ENCODE data around the gene CD34.
A peak's percentile ranks its signal among the peaks of the same experiment; 100 is the strongest.

CD34 gene

GRCh38 chr1:207852576-207853371 lies 58.2 kb downstream of the CD34 start:
- no peak for DNase-seq (ENCODE audit: low read depth)

DNA sequence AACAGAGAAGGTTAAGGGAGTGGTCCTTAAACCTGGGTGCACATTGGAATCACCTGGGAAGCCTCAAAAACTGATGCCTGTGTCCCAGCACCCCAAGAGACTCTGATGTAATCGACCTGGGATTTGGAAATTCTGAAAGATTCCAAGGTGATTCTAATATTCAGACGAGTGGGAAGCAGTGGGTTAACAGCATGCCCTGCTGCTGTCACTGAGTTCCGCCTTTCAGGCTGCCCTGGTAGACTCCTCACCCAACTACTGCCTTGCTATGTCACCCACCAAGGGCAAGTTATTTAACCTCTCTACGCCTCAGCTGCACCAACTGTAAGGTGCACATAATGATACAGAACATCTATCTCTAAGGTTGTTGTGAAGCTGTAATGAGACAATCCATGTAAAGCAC lies 59.2 kb downstream of the CD34 start:
- no peak for DNase-seq (ENCODE audit: low read depth)

DNA sequence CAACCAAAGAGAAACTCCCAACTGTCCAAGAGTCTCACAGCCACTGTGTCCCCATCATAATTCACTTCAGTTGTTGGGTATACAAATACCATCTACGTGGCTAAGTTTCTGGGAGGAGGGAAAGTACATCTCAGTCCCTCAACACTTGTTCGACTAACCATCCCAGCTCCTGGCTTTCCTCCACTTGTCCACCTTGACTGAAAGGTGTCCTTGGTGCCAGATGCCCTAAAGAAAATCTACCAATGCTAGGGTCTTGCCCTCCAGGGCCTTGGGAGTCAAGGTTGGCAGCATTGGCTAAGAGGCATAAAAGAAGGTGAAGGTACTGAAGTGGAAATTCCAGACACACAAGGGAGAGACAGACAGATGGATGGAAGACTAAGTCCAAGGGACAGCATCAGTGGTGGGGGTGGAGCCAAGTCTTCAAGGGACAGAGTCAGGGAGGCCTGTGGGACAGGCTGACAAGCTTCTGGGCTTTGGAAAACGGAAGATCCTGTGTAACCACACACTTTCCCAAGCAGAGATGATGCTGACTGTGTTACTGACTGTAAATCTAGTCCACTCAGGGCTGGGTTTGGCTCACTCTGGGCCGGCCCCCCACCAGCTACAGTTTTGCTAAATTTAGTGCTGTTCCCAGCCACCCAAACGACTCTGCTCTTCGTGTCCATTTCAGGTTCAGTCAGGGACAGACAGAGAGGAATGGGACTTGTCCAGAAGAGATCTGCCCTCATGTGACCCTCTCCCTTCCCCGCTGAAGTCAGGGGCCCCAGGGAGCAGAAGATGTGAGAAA lies 60.1 kb downstream of the CD34 start:
- DNase-seq (ENCODE audit: low read depth): no peak

GRCh38 chr1:207849646-207850045 lies 61.3 kb downstream of the CD34 start:
- no peak for DNase-seq (ENCODE audit: low read depth)

- DNase-seq (ENCODE audit: low read depth): no peak
Observed at GRCh38 chr1:207849016-207849415, 61.9 kb downstream of the CD34 start.

DNA sequence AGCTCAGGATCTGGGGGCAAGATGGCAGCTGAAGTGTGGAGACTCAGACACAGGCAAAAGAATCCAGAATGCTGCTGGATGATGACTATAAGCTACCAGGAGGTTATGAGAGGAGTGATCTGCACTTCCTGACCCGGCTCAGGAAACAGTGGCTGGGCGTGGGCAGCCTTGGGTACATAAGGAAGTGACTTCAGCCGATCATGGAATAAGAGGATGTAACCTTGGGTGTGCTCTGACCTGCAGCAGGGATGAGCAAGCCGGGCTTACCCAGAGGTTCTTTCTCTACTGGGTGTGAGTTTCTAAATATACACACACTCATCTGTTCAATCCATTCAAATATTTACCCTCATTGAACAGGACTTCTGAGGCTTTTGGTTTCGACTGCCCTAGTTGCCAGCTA lies 62.7 kb downstream of the CD34 start:
- peak; percentile 94 for DNase-seq (ENCODE audit: low read depth)

GRCh38 chr1:207847116-207847515 lies 63.8 kb downstream of the CD34 start:
- peak; percentile 78 for DNase-seq (ENCODE audit: low read depth)

DNA sequence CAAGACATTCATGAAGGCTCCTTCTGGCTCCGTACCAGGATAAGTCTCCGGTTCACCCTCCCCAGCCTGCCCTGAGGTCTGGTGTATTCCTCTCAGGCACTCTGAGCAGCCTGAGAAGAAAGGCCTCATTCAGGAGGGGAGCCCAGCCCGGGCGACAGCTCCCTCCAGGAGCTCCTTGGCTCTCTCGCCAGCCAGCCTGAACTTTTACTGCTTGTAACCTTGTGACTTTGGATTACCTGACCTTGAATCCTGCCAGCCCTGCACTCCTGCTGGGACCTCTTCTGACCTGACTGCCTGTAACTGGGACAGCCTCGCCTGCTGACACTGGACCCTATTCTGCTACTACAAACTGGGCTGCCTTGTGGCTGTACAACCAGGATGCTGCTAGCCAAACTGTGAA lies 65.8 kb downstream of the CD34 start:
- no peak for DNase-seq (ENCODE audit: low read depth)

DNA sequence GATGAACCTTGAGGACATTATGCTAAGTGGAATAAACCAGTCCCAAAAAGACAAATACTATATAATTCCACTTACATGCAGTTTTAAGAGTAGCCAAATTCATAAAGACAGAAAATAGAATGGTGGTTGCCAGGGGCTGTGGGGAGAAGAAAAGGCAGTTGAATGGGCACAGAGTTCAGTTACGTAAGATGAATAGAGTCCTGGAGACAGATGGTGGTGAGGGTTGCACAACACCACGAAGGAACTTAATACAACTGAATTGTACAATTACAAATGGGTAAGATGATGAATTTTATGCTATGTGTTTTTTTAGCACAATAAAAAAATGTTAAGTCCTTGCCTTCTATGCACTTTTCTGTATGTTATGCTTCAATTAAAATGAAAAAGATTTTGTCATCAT lies 66.6 kb downstream of the CD34 start:
- no peak for DNase-seq (ENCODE audit: low read depth)

GRCh38 chr1:207842506-207842905 lies 68.4 kb downstream of the CD34 start:
- DNase-seq (ENCODE audit: low read depth): no peak

DNA sequence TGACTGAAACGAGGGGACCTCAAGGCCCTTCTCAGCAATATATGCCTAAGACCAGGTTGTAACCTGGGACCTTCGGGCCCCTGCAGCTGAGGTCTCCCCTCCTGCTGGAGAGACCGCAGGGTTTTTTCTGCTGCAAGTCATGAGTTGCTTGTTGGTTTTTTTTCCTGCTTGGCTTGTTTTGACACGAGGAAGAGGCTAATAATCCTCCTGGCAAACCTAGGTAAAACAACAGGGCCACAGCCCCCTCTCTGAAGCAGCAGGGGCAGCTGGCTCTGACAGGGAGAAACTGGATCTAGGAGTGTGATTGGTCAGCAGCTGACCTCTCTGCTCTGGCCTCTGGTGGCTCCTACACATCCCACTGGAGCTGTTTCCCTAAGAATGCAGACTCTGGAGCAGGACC lies 69.0 kb downstream of the CD34 start:
- no peak for DNase-seq (ENCODE audit: low read depth)

DNA sequence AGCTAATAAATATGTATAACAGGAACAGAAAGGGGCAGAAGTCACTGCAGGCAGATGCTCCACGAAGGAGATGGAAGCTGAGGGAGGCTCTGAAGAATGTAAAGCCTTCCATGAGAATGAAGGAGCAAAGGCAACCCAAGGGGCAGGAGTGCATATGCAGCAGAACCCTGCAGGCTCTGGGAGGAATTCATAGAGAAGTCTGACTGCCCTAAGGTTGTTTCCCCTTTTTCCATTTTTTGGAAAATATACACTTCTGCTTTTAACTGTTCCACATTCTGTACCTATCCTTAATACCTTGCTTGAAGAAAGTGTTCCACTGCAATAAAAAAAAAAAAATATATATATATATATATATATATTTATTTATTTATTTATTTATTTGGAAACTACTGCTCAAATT lies 69.6 kb downstream of the CD34 start:
- DNase-seq (ENCODE audit: low read depth): no peak

GRCh38 chr1:207840380-207840779 lies 70.5 kb downstream of the CD34 start:
- DNase-seq (ENCODE audit: low read depth): no peak

- no peak for DNase-seq (ENCODE audit: low read depth)
Observed at GRCh38 chr1:207839083-207839413, 71.9 kb downstream of the CD34 start.

- DNase-seq (ENCODE audit: low read depth): no peak
Observed at GRCh38 chr1:207838156-207839082, 72.5 kb downstream of the CD34 start.

GRCh38 chr1:207837673-207838072 lies 73.3 kb downstream of the CD34 start:
- DNase-seq (ENCODE audit: low read depth): no peak

DNA sequence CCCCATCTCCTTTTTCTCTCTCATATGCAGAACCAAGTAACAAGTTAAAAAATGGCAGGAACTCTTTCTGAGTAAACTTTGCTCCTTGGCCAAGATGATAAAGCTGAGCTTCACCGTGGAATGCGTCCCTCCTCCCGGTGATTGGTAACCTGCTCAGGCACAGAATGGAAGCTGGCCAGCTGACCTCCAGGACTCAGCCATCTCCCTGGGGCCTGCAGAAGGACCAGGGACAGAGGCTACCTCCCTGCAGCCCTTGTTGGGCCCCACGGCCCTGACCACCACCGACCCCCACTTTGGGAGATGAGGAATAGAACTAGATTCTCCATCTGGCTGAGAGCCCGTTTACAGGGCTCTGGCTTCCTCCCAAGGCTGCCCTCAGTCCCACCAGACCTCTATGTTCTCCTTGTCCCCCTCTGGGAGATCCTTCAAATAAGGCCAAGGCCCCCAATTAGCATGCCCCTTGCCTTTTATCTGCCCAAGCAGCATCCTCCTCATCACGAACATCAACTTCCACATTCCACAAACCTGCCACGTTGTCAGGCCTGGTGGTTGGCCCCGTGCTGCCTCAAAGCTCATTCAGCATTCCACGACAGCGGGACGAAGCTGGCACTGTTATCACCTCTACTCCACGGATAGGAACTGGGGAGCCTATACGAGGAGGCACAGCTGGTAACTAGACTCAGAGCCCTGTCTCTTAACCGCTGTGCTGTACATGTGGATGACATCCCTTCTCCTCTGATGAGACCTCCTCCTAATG lies 74.2 kb downstream of the CD34 start:
- no peak for DNase-seq (ENCODE audit: low read depth)

DNA sequence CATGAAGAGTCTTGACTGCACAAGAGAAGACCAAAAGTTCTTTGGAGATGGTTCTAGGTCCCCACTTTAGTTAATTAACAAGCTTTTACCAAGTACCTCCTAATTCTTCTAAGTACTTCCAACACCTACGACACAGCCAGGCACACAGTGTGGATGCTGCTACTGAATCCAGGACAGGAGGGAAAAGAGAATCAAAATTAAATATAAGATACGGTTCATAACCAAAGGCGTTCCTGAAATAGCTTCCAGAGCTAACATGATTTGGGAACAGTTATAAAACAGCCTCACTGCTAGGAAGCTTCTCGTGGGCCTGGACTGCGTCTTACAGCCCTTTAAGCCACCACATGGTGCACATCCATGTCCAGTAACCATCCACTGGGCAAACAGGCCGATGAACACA lies 75.0 kb downstream of the CD34 start:
- no peak for DNase-seq (ENCODE audit: low read depth)

GRCh38 chr1:207833956-207834660 lies 76.8 kb downstream of the CD34 start:
- no peak for DNase-seq (ENCODE audit: low read depth)

- DNase-seq (ENCODE audit: low read depth): no peak
Observed at GRCh38 chr1:207833381-207833780, 77.5 kb downstream of the CD34 start.

GRCh38 chr1:207832796-207833195 lies 78.1 kb downstream of the CD34 start:
- no peak for DNase-seq (ENCODE audit: low read depth)

Measured in ELR (cell line).